Subcutaneous abdominal adipose tissue (tissue), 5 donors: ENCODE results near the gene MOXD1.

Source experiments
- H3K27ac ChIP-seq: one replicate; pipeline ENCODE4 v1.7.0; 2013; ENCODE audit warnings: low read depth, mild to moderate bottlenecking, inconsistent platforms, low read length, moderate library complexity
- H3K27me3 ChIP-seq, 5 donors: one replicate each; pipeline ENCODE4 v1.7.0; 2013; ENCODE audit warnings: low read length in 5 of 5, inconsistent platforms in 1 of 5; ENCODE audit not compliant: control insufficient read depth in 5 of 5, insufficient read depth in 4 of 5
- H3K36me3 ChIP-seq, 5 donors: one replicate each; pipeline ENCODE4 v1.7.0; 2013; ENCODE audit warnings: low read length in 5 of 5; ENCODE audit not compliant: control insufficient read depth in 5 of 5, insufficient read depth in 5 of 5
- H3K4me1 ChIP-seq, 5 donors: one replicate each; pipeline ENCODE4 v1.7.0; 2013; ENCODE audit warnings: low read length in 5 of 5, mild to moderate bottlenecking in 3 of 5, moderate library complexity in 1 of 5; ENCODE audit not compliant: control insufficient read depth in 5 of 5, insufficient read depth in 5 of 5
- H3K4me3 ChIP-seq, 5 donors: one replicate each; pipeline ENCODE4 v1.7.0; 2013; ENCODE audit warnings: low read length in 5 of 5, low read depth in 1 of 5
- H3K9ac ChIP-seq, 5 donors: one replicate each; pipeline ENCODE4 v1.7.0; 2013; ENCODE audit warnings: low read length in 5 of 5, mild to moderate bottlenecking in 4 of 5, moderate library complexity in 3 of 5
- H3K9me3 ChIP-seq, 5 donors: one replicate each; pipeline ENCODE4 v1.7.0; 2013; ENCODE audit warnings: low read length in 5 of 5; ENCODE audit not compliant: control insufficient read depth in 5 of 5
- donor health status: healthy.
- donor health status: healthy.
- donor health status: healthy.
- donor health status: healthy.
- donor health status: healthy.

MOXD1 gene

GRCh38 chr6:132401618-132402285 lies 477 bp upstream of the MOXD1 start:
- Histone ChIP-seq H3K9me3 (peaks cover 0 to 2% (median 0%) of the 10 kb centered on the region in 5 donors), H3K4me1 (peaks cover 0 to 15% (median 12%) of the 10 kb centered on the region in 5 donors), H3K27me3 (peaks cover 4 to 30% (median 18%) of the 10 kb centered on the region in 5 donors), H3K36me3 (no peaks in the 10 kb centered on the region), H3K4me3 (peak overlapping the region; percentile 58 to 82 (median 76)), H3K9ac (no peak overlapping the region), H3K27ac (no peak overlapping the region)

- no peak overlapping the region for H3K27ac ChIP-seq
- H3K9ac ChIP-seq = no peak overlapping the region
These were observed 756 bp downstream of the MOXD1 start for GRCh38 chr6:132400555-132400882.

GRCh38 chr6:132399376-132400074 lies 1.8 kb downstream of the MOXD1 start:
- H3K27ac ChIP-seq = no peak overlapping the region
- H3K27me3 ChIP-seq = peaks cover 4 to 30% (median 18%) of the 10 kb centered on the region in 5 donors
- H3K9me3 ChIP-seq = peaks cover 5 to 11% (median 7%) of the 10 kb centered on the region in 5 donors
- H3K9ac ChIP-seq = no peak overlapping the region
- peaks cover 0 to 15% (median 12%) of the 10 kb centered on the region in 5 donors for H3K4me1 ChIP-seq
- H3K36me3 ChIP-seq = no peaks in the 10 kb centered on the region
- no peak overlapping the region for H3K4me3 ChIP-seq

More at GRCh38 chr6:132400555-132400882, 756 bp downstream of the MOXD1 start:
- H3K4me1 ChIP-seq = peaks cover 0 to 15% (median 12%) of the 10 kb centered on the region in 5 donors
- peaks cover 0 to 4% (median 2%) of the 10 kb centered on the region in 5 donors for H3K9me3 ChIP-seq
- H3K27me3 ChIP-seq = peaks cover 4 to 30% (median 18%) of the 10 kb centered on the region in 5 donors
- no peaks in the 10 kb centered on the region for H3K36me3 ChIP-seq
- peak overlapping the region in 4 of 5 donors; percentile 58 to 82 (median 71) for H3K4me3 ChIP-seq

- H3K9me3 ChIP-seq = peaks cover 5 to 15% (median 11%) of the 10 kb centered on the region in 5 donors
- no peak overlapping the region for H3K27ac ChIP-seq
- peaks cover 0 to 4% (median under 1%) of the 10 kb centered on the region in 5 donors for H3K27me3 ChIP-seq
- H3K9ac ChIP-seq = no peak overlapping the region
- H3K36me3 ChIP-seq = no peaks in the 10 kb centered on the region
- no peaks in the 10 kb centered on the region for H3K4me1 ChIP-seq
- H3K4me3 ChIP-seq = no peak overlapping the region
These were observed 6.2 kb downstream of the MOXD1 start for GRCh38 chr6:132395015-132395597.

- Histone ChIP-seq H3K4me3 (no peak overlapping the region), H3K9me3 (peaks cover 5 to 15% (median 11%) of the 10 kb centered on the region in 5 donors), H3K4me1 (no peaks in the 10 kb centered on the region), H3K9ac (no peak overlapping the region), H3K36me3 (no peaks in the 10 kb centered on the region), H3K27ac (no peak overlapping the region), H3K27me3 (peaks cover 0 to 4% (median 0%) of the 10 kb centered on the region in 5 donors)
These were observed 8.5 kb downstream of the MOXD1 start for GRCh38 chr6:132392792-132393191.

GRCh38 chr6:132392270-132392646 lies 9.0 kb downstream of the MOXD1 start:
- Histone ChIP-seq H3K27ac (no peak overlapping the region), H3K4me3 (no peak overlapping the region), H3K36me3 (no peaks in the 10 kb centered on the region), H3K27me3 (peaks cover 0 to 4% (median 0%) of the 10 kb centered on the region in 5 donors), H3K9me3 (peaks cover 5 to 15% (median 11%) of the 10 kb centered on the region in 5 donors), H3K4me1 (no peaks in the 10 kb centered on the region), H3K9ac (no peak overlapping the region)

GRCh38 chr6:132391391-132392269 lies 9.6 kb downstream of the MOXD1 start:
- H3K36me3 ChIP-seq = no peaks in the 10 kb centered on the region
- H3K27me3 ChIP-seq = peaks cover 0 to 4% (median 0%) of the 10 kb centered on the region in 5 donors
- no peak overlapping the region for H3K4me3 ChIP-seq
- peaks cover 5 to 15% (median 11%) of the 10 kb centered on the region in 5 donors for H3K9me3 ChIP-seq
- H3K27ac ChIP-seq = no peak overlapping the region
- H3K9ac ChIP-seq = no peak overlapping the region
- no peaks in the 10 kb centered on the region for H3K4me1 ChIP-seq

- Histone ChIP-seq H3K9me3 (peaks cover 5 to 12% (median 7%) of the 10 kb centered on the region in 5 donors), H3K9ac (no peak overlapping the region), H3K36me3 (no peaks in the 10 kb centered on the region), H3K27ac (no peak overlapping the region), H3K27me3 (peaks cover 0 to 4% (median 0%) of the 10 kb centered on the region in 5 donors), H3K4me3 (no peak overlapping the region), H3K4me1 (no peaks in the 10 kb centered on the region)
These were observed 10.8 kb downstream of the MOXD1 start for GRCh38 chr6:132390451-132390850.

GRCh38 chr6:132390017-132390416 lies 11.3 kb downstream of the MOXD1 start:
- Histone ChIP-seq H3K9me3 (peaks cover 2 to 10% (median 4%) of the 10 kb centered on the region in 5 donors), H3K9ac (no peak overlapping the region), H3K27me3 (peaks cover 0 to 4% (median 0%) of the 10 kb centered on the region in 5 donors), H3K4me3 (no peak overlapping the region), H3K36me3 (no peaks in the 10 kb centered on the region), H3K4me1 (no peaks in the 10 kb centered on the region), H3K27ac (no peak overlapping the region)
